ENCODE measurements around the gene POFUT2.

The POFUT2 gene

DNA sequence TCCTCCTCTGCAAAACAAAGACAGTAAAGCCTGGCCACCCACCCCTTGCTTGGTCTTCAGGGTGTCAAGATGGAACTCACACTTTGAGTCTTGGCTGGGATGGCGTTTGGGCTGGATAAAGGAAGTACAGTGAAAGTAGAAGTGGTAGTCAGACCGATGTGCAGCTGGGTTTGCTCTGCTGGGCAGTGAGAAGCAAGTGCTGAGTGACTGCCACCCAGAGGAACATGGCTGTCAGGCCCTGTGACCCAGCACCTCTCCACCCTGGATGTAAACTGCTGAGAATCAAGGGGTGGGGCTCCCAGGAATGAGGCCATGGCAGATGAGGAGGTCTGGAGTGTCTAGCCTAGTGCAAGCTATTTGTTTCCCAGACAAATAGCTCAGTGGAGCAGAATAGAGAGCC, 51.2 kb downstream of the POFUT2 start:
- H3K4me1 ChIP-seq (ENCODE audit: low read depth, poor library complexity, severe bottlenecking): no peaks in the 10 kb centered on the region
- no peaks in the 10 kb centered on the region for H3K27me3 ChIP-seq (ENCODE audit: insufficient read depth, low read depth)
- H4K20me1 ChIP-seq (ENCODE audit: insufficient read depth): no peaks in the 10 kb centered on the region
- H3K9ac ChIP-seq: no peak overlapping the region
- H3K4me3 ChIP-seq (IDR thresholded peaks at IDR 0.05; ENCODE audit: insufficient read depth, low read depth, low read length): no peak overlapping the region
- H3K27ac ChIP-seq: no peak overlapping the region
- no peak overlapping the region for H2AFZ ChIP-seq (ENCODE audit: low read depth)
- H3K79me2 ChIP-seq (ENCODE audit: insufficient read depth, low read depth): no peaks in the 10 kb centered on the region
- H3K4me2 ChIP-seq: no peak overlapping the region
- H3K36me3 ChIP-seq (ENCODE audit: insufficient read depth): no peaks in the 10 kb centered on the region
- TF ChIP-seq CTCF (conservative IDR thresholded peaks at IDR 0.05; ENCODE audit: low read depth, low read length): no peak

DNA sequence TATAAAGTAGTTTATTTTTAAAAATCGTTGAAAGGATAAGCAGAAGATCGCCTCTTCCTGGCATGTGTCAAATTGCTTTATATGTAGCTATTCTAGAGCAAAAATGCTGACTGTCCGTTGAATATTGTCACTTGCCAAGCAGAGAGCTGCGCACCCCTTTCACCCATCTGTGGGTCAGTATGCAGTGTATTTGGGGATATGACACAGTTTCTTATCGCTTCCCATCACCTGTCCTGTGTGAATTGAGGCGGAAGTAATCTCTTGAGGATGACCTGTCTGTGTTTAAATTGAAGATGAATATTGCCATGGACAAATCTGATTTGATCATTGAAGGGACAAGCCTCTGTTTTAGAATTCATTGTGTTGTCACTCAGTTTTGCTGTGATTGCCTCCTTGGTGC, 52.2 kb downstream of the POFUT2 start:
- no peak overlapping the region for H3K9ac ChIP-seq

GRCh38 chr21:45234965-45235364, 52.7 kb downstream of the POFUT2 start:
- Histone ChIP-seq H3K9ac (no peak overlapping the region), H3K4me3 (IDR thresholded peaks at IDR 0.05; ENCODE audit: insufficient read depth, low read depth, low read length) (no peak overlapping the region), H3K79me2 (ENCODE audit: insufficient read depth, low read depth) (no peaks in the 10 kb centered on the region), H3K27me3 (ENCODE audit: insufficient read depth, low read depth) (no peaks in the 10 kb centered on the region), H4K20me1 (ENCODE audit: insufficient read depth) (no peaks in the 10 kb centered on the region), H3K4me1 (ENCODE audit: low read depth, poor library complexity, severe bottlenecking) (no peaks in the 10 kb centered on the region), H3K4me2 (no peak overlapping the region), H2AFZ (ENCODE audit: low read depth) (no peak overlapping the region), H3K36me3 (ENCODE audit: insufficient read depth) (no peaks in the 10 kb centered on the region), H3K27ac (no peak overlapping the region)
- TF ChIP-seq CTCF (conservative IDR thresholded peaks at IDR 0.05; ENCODE audit: low read depth, low read length): no peak

More for the DNA sequence above, 52.2 kb downstream of the POFUT2 start:
- Histone ChIP-seq H3K79me2 (ENCODE audit: insufficient read depth, low read depth) (no peaks in the 10 kb centered on the region), H3K4me1 (ENCODE audit: low read depth, poor library complexity, severe bottlenecking) (no peaks in the 10 kb centered on the region), H3K27ac (no peak overlapping the region), H3K4me3 (IDR thresholded peaks at IDR 0.05; ENCODE audit: insufficient read depth, low read depth, low read length) (no peak overlapping the region), H3K36me3 (ENCODE audit: insufficient read depth) (no peaks in the 10 kb centered on the region), H2AFZ (ENCODE audit: low read depth) (no peak overlapping the region), H3K4me2 (no peak overlapping the region), H4K20me1 (ENCODE audit: insufficient read depth) (no peaks in the 10 kb centered on the region), H3K27me3 (ENCODE audit: insufficient read depth, low read depth) (no peaks in the 10 kb centered on the region)
- TF ChIP-seq CTCF (conservative IDR thresholded peaks at IDR 0.05; ENCODE audit: low read depth, low read length): no peak

GRCh38 chr21:45234127-45234526, 53.6 kb downstream of the POFUT2 start:
- Histone ChIP-seq H2AFZ (ENCODE audit: low read depth) (no peak overlapping the region), H3K9ac (no peak overlapping the region), H3K27me3 (ENCODE audit: insufficient read depth, low read depth) (no peaks in the 10 kb centered on the region), H3K4me2 (no peak overlapping the region), H3K79me2 (ENCODE audit: insufficient read depth, low read depth) (no peaks in the 10 kb centered on the region), H3K4me1 (ENCODE audit: low read depth, poor library complexity, severe bottlenecking) (no peaks in the 10 kb centered on the region), H3K36me3 (ENCODE audit: insufficient read depth) (no peaks in the 10 kb centered on the region), H3K27ac (no peak overlapping the region), H4K20me1 (ENCODE audit: insufficient read depth) (no peaks in the 10 kb centered on the region), H3K4me3 (IDR thresholded peaks at IDR 0.05; ENCODE audit: insufficient read depth, low read depth, low read length) (no peak overlapping the region)
- TF ChIP-seq CTCF (conservative IDR thresholded peaks at IDR 0.05; ENCODE audit: low read depth, low read length): no peak
